8988T (cell line): ENCODE results near the gene RER1.
A peak's percentile ranks its signal among the peaks of the same experiment; 100 is the strongest.

Experiments used
- DNase-seq: peaks from one replicate; pipeline ENCODE4 v3.0.0; 2011

The RER1 gene

GRCh38 chr1:2391041-2391930 lies at the start of gene RER1, which contains the start of gene MORN1:
Gene RER1 (plus strand): TSS chr1:2391841. CDS start chr1:2395791, 3,950 bp downstream.
Gene MORN1 (minus strand): TSS chr1:2391554. CDS start chr1:2391533, 21 bp downstream.
- peak; percentile 94 for DNase-seq

- DNase-seq: no peak
These were observed 49.1 kb upstream of the RER1 start for GRCh38 chr1:2342384-2343022.

GRCh38 chr1:2343023-2343935 lies 48.4 kb upstream of the RER1 start:
- no peak for DNase-seq

GRCh38 chr1:2344121-2344681 lies 47.4 kb upstream of the RER1 start:
- no peak for DNase-seq

DNA sequence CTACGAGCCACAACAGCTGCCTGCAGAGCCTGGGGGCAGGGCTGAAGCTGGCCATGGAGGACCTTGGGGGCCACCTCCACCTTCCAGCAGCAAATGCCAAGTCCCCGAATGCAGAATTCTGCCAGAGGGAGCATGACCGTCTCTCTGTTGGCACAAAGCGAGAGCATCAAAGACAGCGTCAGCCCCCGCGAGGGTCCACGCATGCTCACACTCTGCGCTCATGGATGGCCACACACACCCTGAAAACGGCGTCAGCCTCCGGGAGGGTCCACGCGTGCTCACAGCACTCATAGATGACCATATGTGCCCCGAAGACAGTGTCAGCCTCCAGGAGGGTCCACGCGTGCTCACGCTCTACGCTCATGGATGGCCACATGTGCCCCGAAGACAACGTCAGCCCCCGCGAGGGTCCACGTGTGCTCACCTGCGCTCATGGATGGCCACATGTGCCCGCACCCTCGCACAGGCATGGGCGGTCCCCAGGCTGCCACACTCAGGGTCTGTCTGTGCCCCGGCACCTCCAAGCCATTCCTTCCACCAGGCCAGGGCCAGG lies 46.8 kb upstream of the RER1 start:
- DNase-seq: no peak

GRCh38 chr1:2345297-2346075 lies 46.2 kb upstream of the RER1 start:
- DNase-seq: no peak

GRCh38 chr1:2346691-2347408 lies 44.8 kb upstream of the RER1 start:
- DNase-seq: no peak

- no peak for DNase-seq
These were observed 44.2 kb upstream of the RER1 start for GRCh38 chr1:2347409-2347785.

- no peak for DNase-seq
These were observed 43.7 kb upstream of the RER1 start for GRCh38 chr1:2347896-2348295.

DNA sequence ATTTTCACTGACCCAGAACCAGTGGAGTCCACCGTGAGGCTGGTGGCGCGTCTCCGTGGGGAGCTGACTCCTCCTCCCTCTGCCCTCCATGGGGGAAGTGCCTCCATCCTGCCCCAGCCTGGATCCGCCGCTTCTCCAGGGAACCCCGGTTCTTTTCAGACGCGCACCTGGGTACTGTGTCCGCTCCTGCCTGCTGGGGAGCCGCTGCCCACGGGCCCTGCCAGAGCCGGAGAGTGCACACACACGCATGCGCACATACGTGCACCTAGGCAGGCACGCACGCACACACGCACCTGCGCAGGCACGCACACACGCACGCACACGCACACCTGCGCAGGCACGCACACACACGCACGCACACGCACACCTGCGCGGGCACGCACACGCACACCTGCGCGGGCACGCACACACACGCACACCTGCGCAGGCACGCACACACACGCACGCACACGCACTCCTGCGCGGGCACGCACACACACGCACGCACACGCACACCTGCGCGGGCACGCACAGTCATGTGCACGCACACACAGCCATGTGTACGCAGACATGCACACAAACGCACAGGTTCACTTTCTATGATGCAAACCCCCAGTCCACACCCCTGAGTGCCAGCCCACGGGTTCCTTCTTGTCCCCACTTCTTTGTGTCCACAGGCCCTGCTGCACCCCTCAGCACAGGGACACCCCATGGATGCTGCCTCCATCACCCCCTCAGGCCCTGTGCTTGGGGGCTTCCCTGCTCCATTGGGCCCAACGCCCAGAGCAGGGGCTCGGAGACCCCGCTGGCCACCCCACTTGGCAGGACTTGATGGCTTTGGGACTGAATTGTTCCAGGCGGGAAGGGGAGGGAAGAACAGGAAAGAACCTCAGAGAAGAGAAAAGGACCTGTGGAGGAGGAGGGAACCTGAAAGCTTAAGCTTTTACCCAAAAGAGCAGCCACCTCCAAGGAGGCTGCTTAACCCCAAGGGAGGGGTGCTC lies 43.0 kb upstream of the RER1 start:
- no peak for DNase-seq

- no peak for DNase-seq
These were observed 41.8 kb upstream of the RER1 start for GRCh38 chr1:2349806-2350205.

DNA sequence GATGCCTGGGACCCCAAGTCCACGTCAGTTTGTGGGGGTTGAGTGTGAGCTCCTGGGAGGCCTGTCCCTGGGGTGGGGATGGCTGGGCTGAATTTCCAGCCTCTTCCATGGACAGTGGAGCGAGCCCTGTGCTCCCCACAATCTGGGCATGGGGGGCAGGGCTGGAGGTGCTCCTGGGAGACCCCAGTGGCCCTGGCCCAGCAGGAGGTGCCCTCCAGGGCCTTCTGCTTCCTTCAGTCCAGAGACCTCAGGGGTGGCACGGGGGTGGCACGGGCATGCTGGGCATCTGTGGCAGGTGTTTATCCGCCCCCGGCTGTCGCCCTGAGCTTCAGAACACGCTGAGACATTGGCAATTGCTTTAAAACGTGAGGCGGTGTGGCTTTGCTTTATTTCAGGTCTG lies 41.1 kb upstream of the RER1 start:
- no peak for DNase-seq

GRCh38 chr1:2350911-2351655 lies 40.6 kb upstream of the RER1 start:
- DNase-seq: no peak

DNA sequence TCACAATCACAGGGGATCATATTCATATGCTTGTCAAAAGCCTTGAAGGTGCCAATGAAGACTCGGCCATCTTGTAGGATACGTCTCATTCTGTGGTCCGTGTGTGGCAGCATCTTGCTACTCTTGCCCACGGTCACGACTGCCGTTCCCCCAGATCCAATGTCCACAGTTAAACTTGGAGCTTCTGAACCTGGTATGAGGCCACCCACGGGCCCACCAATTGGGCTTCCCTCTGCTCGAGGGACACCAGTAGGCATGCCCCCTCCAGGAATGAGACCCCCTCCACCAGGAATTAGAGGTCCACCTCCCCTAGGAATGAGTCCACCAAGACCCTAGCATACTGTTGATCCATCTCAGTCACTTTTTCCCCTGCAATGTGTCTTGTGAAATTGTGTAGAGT lies 39.9 kb upstream of the RER1 start:
- no peak for DNase-seq

GRCh38 chr1:2352341-2352896 lies 39.2 kb upstream of the RER1 start:
- no peak for DNase-seq

- no peak for DNase-seq
These were observed 38.6 kb upstream of the RER1 start for GRCh38 chr1:2352897-2353550.

DNA sequence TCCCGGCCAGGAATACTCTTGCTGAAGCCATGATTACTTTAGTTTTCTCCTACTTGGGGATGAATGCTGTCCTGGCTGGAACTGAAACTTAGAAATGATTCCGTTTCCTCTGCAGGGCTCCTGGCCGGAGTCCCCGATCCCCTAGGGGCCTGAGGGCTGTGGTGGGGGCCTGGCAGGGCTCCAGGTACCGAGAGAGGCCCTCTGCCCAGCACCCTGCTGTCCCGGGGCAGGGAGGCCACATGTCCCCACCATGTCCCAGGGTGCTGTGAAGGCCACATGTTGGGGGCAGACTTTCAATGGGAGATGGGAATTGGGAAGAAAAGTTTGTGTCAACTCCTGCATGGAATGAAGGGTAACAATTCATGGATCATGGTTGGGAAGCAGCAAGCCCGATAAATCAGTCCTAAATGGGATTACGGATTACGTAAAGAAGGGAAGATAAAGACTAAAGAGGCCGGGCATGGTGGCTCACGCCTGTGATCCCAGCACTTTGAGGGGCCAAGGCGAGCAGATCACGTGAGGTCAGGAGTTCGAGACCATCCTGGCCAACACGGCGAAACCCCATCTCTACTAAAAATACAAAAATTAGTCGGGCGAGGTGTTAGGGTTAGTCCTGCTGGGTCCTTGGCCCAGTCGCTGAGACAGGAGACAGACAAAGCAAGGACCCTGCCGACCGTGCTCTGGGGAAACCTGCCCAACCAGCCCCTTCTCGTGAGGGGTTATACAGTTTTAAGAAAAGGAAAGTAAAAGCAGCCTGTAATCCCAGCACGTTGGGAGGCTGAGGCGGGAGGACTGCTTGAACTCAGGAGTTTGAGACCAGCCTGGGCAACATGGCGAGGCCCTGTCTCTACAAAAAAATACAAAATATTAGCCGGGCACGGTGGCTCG lies 37.8 kb upstream of the RER1 start:
- no peak for DNase-seq
